GM12873 (cell line): ENCODE measurements around the gene BCLAF3.

Experiments
- CTCF ChIP-seq: IDR thresholded peaks from 2 replicates; pipeline ENCODE4 v1.5.1; 2012; ENCODE audit warnings: low read depth, mild to moderate bottlenecking, moderate library complexity, low read length, control low read depth; ENCODE audit not compliant: insufficient read depth; ENCODE audit errors: missing control alignments

BCLAF3 gene

GRCh38 chrX:19972984-19973383, 17.9 kb downstream of the BCLAF3 start:
- TF ChIP-seq CTCF: no peak

GRCh38 chrX:19968276-19968675, 22.6 kb downstream of the BCLAF3 start:
- TF ChIP-seq CTCF: no peak

GRCh38 chrX:19966056-19966455, 24.8 kb downstream of the BCLAF3 start:
- no peak for TF ChIP-seq CTCF

- TF ChIP-seq CTCF: no peak
Observed at GRCh38 chrX:19964017-19964710, 26.7 kb downstream of the BCLAF3 start.

GRCh38 chrX:19960913-19961312, 29.9 kb downstream of the BCLAF3 start:
- no peak for TF ChIP-seq CTCF

GRCh38 chrX:19958552-19959486, 32.0 kb downstream of the BCLAF3 start:
- no peak for TF ChIP-seq CTCF

- TF ChIP-seq CTCF: no peak
Observed at GRCh38 chrX:19956923-19957322, 33.9 kb downstream of the BCLAF3 start.
